Stimulated activated CD4-positive, alpha-beta T cell treated with anti-CD3 and anti-CD28 coated beads, TNF-alpha, amount 100 ng/mL, for 24 hours (primary cell): ENCODE measurements around the gene WFIKKN1.

ENCODE experiments used
- DNase-seq, 3 experiments: peaks; one replicate each; pipeline ENCODE4 v3.0.0-alpha.2; 2020; ENCODE audit warnings: low read depth in 3 of 3

Gene WFIKKN1

GRCh38 chr16:630815-631405 lies at the start of gene WFIKKN1:
Gene WFIKKN1, plus strand, starts transcription at chr16:630985. Its CDS starts 269 bp downstream, at chr16:631254.
- no peak for DNase-seq

- no peak for DNase-seq
Observed at GRCh38 chr16:582218-582613, 48.6 kb upstream of the WFIKKN1 start.

GRCh38 chr16:582614-583331 lies 48.0 kb upstream of the WFIKKN1 start:
- no peak for DNase-seq

GRCh38 chr16:583470-583814 lies 47.3 kb upstream of the WFIKKN1 start:
- no peak for DNase-seq

- DNase-seq, result no peak
Observed at GRCh38 chr16:583815-584591, 46.8 kb upstream of the WFIKKN1 start.

GRCh38 chr16:585351-585750 lies 45.4 kb upstream of the WFIKKN1 start:
- DNase-seq, result no peak

GRCh38 chr16:586047-586644 lies 44.6 kb upstream of the WFIKKN1 start:
- no peak for DNase-seq

- no peak for DNase-seq
Observed at GRCh38 chr16:586645-587590, 43.9 kb upstream of the WFIKKN1 start.

- DNase-seq, result peak in 1 of 3 experiments; percentile 64
Observed at GRCh38 chr16:588639-588888, 42.2 kb upstream of the WFIKKN1 start.

- peak; percentile 94 to 97 (median 95) for DNase-seq
Observed at GRCh38 chr16:588889-589657, 41.7 kb upstream of the WFIKKN1 start.

GRCh38 chr16:589658-590187 lies 41.1 kb upstream of the WFIKKN1 start, which contains the start of gene RAB40C:
Gene RAB40C, plus strand, starts transcription at chr16:590066. Its CDS starts 226 bp downstream, at chr16:590292.
- DNase-seq, result peak; percentile 97 to 99 (median 98)

GRCh38 chr16:590188-590814 lies 40.5 kb upstream of the WFIKKN1 start:
- no peak for DNase-seq

- DNase-seq, result no peak
Observed at GRCh38 chr16:590815-591200, 40.0 kb upstream of the WFIKKN1 start.

GRCh38 chr16:591231-591630 lies 39.6 kb upstream of the WFIKKN1 start:
- DNase-seq, result no peak

GRCh38 chr16:591892-592517 lies 38.8 kb upstream of the WFIKKN1 start:
- no peak for DNase-seq

- DNase-seq, result no peak
Observed at GRCh38 chr16:592518-593306, 38.1 kb upstream of the WFIKKN1 start.

- no peak for DNase-seq
Observed at GRCh38 chr16:593406-593805, 37.4 kb upstream of the WFIKKN1 start.

- DNase-seq, result no peak
Observed at GRCh38 chr16:593807-594206, 37.0 kb upstream of the WFIKKN1 start.

- no peak for DNase-seq
Observed at GRCh38 chr16:595094-595528, 35.7 kb upstream of the WFIKKN1 start.
